HG02870 (cell line): ENCODE measurements around the gene TTC7B.

Experiments
- ATAC-seq: cut with Tn5 transposase; IDR thresholded peaks from one replicate; pipeline ENCODE4 v1.9.1; 2021; ENCODE audit warnings: mild to moderate bottlenecking, moderate library complexity; ENCODE audit not compliant: unreplicated experiment

TTC7B gene

DNA sequence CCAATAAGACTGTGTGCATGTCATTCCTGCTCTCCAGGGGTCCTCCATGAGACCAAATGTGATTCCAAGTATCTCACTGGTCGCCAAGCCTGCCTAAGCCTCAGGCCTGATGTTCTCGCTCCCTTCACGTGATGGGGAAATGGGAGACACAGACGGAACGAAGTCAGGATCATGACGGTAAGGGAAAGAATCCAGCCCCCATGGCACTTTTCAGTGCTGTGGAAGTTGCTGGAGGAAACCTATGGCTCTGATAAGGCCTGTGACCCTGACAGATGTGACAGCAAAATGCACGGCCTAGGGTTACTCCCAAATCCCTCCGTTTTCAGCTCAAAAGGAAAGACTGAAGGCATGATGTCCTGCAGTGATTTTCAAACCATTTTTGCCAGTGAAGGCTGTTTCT is 234.5 kb downstream of the TTC7B start:
- ATAC-seq, result no peak

DNA sequence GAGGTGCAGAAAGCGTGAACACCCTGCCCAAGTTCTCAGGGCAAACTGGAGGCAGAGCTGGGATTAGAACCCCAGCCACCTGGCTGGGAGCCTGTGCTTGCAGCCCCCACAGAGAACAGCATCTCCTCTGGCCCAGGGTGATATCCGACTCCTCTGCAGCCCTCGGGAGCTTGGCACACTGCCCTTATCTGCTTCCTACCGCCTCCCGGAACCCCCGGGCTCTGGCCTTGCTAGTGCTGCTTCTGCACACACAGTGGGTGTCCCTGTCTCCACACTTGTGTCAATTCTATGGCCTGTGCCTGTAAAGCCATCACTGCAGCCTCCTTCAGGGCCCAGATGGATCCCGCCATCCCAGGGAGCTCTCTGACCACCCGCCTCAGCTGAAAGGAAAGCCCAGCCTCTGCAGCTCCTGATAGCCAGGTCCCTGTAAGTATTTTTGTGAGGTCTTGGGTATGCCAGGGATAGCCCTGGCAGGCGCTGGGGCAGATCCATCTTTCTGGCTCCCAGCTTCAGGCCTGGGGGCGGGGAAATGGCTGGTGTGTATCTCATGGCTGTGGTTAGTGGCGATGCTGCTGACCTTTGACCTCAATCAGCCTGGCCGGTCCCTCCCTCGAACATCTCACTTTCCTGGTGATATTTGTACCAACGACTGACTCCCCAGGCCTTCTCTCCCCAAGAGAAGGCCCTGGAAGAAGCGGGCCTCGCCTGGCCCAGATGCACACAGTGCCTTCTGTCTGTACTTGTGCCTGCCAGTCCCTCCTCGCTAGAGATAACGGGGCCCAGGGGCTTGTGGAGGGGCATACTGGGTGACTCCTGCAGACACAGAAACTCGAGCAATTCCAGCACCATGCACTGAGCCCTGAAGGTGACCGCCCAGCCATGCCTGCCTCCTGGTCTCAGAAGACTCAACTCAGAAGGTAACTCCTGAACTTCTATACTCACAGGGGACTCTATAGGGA is 235.6 kb downstream of the TTC7B start:
- ATAC-seq, result no peak

DNA sequence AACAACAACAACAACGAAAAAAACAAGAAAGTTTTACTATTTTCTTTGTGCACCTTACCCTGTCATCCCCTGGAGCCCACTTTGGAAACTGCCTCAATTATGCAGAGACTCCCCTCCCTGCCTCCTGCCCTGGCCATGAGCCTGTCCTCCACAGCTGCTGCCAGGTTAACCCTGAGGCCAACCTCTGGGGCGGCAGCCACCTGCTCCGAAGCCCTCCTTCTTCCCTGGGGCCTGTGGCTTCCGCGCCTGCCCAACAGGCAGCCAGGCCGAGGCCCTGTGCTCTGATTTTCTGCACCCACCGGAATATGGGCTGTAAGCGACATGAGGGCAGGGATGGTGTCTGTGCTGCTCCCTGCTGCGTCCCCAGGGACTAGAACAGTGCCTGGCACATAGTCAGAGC is 236.4 kb downstream of the TTC7B start:
- ATAC-seq, result no peak

DNA sequence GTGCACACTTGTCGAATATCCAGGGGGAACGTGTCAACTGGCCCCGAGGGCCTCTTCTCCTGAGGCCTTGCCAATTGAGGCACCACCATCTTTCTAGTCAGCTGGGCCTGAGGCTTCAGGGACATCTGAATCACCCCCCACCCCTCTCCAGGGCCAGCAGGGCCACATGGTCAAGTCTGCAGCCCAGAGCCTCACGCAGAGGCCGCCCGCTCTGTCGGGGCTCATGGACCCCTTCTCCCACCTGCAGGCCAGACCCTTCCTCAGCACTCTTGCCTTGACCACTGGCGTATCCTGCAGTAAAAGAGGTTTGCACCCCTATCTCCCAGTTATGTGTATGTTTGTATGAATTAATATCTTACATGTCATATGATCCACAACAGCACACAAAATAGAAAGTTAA is 237.1 kb downstream of the TTC7B start:
- no peak for ATAC-seq

DNA sequence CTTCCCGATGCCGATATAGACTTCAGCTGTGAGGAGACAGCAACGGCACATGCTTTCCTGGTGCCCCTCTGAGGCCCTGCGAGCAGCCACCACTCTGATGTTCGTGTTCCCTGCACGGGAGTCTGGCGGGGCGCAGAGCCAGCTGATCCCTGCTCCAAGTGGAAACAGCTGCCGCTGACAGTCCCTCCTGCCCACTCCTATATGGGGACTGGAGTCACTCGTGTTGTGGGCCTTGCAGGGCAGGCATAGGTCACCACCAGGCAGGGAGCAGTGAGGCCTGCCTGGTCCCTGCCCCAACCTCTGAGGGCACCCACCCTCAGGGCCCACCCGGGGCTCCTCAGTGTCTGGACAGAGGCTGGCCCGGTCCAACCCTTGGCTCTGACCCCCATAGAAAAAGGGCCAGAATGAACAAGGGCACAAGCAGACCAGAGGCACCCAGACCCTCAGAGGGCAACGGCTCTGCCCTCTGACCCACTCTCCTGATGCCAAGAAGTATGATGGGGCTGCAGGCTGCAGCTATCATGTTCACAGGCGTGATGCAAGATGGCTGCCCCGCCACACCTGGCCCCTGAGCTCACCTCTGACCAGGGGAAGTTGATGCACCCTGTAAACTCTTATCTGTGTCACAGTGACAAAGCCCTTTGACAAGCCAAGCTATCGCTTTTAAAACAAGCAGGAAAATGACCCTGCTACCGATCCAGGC is 237.8 kb downstream of the TTC7B start:
- no peak for ATAC-seq

DNA sequence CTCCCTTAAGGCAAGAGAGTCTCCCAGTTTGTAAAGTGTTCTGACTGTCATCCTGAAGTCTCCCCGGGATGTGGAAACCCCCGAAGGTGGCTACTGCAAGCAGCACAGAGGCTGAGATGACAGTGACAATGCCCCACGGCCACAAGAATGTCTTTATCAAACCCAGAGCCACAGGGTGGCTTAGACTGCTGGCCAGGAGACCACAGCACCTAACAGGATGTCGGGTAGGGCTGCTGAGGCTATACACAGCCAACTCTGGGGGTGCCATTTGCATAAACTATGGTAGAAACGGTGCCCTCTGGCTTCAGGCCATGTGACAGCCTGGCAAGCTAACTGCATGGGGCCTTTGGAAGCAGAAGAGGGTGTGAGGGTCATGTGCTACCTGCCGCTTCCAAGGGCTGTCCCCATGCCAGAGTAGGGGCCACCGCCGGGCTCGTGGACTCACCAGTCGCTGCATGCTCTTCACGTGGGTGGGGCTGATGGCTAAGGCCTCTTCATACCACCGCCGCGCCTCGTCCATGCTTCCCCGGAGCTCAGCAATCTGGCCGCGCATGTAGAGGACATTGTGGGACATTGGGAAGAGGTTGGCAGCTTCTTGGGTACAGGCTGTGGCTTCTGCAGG is 238.5 kb downstream of the TTC7B start:
- no peak for ATAC-seq

DNA sequence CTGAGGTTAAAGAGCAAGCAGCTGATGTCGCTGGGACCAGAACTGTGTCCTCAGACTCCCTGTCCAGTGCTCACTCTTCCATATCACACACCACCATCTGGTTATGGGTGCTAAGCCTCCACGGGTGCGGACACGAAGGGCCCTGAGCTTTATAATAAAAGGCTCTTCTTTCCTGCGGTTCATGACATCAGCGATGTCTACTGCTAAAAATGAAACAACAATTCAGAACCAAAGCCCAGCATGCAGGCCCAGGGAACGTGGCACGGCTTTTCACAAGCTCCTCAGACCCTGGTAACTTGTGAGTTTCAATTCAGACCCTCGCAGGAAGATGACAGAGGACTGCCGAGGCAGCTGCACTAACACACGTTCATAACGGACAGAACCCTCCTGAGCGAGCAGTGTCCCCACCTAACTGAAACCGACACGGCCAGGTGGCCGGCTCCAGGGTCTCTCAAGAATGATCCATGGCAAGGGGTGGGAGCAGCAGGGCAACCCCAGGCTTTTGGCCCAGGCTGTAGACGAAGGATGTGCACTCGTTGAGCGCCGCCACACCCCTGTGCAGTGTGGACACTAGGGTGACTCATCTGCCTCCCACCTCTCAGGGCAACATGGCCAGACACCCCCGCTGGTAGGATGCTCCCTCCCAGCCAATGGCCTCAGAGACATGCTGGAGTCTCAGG is 239.1 kb downstream of the TTC7B start:
- ATAC-seq, result no peak

DNA sequence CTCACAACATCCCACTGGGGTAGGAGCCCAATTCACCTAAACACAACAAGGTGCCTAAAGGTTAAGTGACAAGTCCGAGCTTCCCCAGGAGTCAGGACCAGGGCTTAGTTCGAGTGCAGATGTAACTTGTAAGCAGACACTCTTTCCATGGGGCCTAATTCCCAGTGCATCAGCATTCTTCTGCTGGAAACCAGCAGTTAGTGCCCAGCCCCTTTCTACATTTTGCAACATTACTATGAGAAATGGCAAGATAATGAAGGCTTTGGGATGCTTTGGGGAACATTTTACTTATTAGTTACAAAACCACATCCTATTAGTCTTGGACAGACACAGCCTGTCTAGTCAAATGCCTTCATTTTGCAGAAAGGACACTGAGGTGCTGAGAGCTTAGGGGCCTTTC is 239.6 kb downstream of the TTC7B start:
- no peak for ATAC-seq

DNA sequence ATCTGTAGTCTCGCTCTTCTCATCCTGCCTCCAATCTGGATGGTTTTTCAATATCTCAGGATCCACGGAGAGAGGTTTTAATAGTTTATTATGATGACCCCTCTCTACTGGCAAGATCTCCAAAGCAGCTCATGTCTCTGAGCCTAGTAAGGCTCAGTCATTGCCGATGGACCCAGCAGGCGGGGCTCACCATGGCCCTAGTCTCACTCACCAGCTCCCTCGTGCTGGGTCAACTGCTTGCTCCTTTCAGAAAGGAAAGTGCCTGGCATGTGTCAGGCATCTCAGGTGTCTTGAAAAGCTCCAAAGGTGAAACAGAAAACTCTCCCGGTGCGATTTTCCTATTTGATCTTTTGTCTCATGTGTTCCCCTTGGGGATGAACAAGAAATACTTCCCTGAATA is 240.4 kb downstream of the TTC7B start:
- ATAC-seq, result no peak

DNA sequence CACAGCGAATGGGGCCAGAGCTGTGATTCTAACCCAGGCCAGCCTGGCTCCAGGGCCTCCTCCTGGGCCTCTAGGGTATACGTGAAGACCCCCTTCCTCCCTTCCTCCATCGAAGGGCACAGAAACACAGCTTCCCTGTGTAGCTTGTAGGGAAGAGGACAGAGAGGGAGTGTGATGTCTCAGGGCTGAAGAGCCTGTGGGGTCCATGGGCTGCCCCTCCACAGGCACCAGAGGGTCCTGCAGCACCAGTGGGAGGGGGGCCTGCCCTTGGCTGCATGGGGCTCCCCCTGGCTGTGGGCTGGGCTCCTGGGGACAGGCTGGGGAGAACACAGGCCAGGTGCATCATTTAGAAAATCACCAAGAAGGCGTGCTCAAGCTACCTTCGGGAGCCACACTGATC is 240.9 kb downstream of the TTC7B start:
- ATAC-seq, result no peak

DNA sequence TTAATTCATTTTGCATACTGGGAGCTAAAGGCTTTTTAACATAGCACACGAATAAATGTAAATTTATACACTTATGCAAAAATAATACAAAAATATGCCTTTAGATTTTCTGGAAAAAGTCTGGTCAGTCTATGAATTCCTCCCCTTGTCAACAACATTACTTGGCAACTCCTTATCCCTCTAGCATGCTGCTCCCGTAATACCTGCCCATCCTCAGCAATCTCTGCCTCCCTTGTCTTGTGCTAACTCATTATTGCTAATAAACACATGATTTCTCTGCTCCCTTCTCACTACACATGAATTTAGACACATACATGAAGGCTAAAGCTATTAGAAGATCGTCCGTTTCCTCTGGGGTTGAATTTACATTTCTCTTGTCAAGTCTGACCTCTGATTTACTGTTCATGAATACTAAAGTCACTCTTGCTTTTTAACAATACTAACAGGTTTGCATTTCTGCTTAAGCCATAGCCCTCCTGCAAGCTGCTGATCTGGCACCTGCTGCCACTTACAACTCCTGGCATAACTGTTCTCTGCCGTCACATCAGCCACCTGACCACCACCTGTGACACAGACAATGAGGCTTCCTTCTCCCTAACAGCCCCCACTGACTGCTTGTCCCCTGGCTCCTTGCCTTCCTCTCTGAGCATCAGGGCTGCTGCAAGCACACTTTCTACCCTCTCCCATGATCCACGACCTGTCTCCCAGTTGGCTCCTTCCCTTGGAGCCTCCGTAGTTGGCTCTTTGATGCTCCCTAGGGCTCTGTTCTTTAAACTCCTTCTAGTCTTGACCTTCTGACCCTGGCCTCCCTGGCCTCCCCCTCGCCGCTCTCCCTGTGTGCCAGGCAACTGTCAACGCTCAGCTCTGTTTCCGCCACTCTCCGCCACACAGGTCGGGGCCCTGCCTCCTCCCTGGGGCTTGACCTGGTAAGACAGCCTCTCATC is 241.8 kb downstream of the TTC7B start:
- ATAC-seq, result no peak

DNA sequence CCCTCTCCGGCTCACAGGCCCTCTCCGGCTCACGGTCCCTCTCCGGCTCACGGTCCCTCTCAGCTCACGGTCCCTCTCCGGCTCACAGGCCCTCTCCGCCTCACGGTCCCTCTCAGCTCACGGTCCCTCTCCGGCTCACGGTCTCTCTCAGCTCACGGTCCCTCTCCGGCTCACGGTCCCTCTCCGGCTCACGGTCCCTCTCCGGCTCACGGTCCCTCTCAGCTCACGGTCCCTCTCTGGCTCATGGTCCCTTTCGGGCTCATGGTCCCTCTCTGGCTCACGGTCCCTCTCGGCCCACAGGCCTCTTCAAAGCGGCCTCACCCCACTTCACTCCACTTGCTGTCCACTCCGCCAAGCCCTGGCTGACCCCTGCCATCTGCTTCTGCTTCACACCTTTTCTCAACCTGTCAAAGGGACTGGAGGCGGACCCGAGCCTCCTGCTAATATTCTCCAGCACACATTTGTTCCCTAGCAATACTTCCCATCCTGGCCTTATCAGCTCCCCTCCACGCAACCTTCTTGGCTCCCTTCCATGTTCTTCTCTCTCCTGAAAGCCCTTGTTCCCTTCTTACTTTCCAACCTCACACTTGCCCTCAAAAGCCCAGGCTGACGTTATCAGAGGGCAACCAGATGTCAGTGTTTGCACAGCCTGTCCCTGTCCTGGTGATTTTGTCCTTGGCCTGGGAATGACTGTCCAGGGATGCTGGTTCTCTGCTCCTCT is 242.7 kb downstream of the TTC7B start:
- ATAC-seq, result no peak

DNA sequence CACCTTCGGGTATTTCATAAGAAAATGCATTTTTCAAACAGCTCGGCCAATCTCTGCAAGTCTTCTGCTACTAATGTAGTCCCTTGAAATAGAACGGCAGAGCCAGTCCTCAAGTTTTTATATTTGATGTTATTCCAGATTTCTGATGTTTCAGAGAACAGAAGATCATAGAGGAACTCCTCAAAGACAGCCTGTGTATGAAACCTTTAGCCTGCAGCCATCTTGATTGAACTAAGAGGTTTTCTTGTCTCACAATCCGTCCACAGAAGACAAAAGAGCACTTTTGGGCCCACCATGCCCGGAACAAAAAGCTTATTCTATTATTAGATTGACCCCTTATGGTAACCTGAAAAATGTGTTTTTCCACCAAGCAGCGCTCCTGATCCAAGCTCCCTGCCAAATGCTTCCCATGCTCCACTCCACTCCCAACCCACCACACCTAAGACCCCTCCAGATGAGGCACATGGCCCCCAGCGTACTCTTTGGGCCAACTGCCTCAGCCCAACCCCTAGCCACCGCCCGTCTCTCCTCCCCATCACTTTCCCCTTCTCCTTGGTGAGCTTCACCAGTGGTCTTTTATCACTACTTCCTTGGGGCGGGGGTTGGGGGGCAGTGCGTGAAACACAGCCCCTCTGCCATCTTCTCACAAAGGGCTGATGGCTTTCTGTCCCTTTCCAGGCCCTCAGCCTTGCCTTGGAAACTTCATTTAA is 243.6 kb downstream of the TTC7B start:
- ATAC-seq, result no peak

DNA sequence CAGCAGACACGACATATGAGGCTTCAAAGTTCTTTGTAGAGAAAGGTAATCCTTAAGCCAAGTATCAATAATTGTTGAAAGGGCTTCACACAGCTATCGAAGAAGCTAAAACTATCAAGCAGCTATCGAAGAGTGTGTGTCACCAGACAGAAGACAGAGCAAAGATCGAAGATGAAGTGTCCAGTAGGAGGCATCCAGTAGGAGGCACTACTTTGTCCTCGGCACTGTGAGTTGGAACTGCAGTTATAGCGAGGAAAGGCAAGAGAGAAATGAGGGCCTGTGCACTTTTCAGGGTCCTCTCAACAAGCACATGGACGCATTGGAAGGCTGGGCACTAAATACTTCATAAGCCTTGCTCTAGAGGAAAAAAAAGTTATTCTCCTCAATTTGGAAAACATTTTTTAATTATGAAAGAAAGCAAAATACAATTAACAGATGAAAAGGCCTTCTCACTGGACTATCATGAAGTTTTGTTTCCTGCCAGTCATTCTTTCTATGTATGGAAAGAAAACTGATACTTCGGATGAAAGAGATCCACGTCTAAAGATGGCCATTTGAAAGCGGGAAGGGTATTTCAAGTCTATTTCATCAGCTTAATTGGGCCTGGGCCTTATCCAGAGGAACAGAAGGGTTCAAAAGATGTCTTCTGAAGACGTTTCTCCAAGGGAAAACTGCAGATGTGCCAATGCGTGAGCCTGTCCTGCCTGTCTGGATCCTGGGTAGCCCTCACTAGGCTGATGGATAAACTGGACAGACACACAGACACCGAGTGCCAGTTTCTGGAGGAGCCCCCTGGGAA is 244.9 kb downstream of the TTC7B start:
- ATAC-seq, result no peak

DNA sequence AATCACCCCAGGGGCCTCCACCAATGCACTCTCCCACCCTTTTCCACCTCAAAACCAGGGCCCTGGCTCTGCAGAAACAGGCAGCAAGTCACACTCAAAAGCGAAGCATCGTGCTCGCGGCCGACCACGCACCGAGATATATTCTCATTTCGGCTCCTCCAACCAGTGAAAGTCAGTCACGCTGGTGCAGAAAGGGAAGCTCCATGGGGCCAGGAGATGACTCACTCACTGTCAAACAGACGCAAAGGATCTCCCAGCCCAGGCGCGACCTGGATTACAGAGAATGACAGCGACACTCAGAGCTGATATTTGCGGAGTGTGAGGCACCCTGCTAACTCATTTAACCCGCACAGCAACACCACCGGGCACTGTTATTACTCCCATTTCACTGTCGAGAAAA is 245.8 kb downstream of the TTC7B start:
- ATAC-seq, result no peak

DNA sequence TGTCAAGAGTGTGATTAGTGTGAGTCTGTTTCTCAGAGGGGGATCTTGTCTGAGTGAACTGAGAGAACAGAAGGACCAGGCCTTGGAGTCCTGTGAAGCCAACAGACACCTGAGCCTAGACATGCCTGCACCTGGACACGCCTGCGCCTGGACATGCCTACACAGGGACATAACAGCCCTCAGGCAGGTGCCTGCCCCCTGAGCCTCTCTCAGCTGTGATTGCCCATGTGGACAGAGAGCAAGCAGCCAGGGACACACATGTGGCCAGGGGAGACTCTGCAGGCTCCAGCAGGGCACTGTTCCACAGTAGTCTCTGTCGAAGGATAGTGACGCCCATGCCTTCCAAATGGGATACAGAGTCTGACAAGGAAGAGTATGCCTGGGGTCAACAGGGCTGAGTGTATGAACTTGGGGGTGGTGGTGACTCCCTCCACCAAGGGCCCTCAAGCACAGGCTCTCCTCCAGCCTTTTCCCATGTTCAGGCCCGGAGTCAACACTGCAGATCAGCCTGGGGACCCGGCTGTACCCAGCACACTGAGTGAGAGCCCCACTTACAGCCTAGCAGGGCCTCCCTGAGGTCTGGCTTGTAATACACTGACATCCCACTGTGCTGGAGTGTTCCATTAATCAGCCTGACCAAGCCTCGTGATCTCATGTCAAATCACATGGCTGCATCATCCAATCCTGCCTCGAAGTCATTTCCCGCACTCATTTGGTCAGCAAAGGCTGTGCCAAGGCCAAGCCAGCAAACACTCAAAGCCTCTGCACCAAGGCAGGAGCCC is 246.4 kb downstream of the TTC7B start:
- ATAC-seq, result no peak

DNA sequence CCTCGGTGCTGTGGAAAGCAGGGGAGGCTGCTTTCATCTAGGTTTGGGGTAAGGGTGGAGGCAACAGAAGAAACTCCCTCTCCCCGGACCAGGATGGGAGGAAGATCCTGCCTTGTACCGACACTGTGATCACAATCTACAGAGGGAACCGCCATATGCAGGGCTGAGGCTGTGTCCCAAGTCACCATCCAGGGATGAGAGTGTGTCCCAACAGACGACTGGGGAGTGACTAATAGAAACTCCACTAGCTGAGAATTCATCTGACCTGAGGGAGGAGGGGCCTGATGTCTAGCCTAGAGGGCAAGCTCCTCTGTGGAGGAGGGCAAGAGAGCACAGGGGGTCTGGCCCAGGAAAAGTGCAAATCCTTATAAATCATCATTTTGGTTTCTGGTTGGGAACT is 247.0 kb downstream of the TTC7B start:
- no peak for ATAC-seq
